Motor neuron (in vitro differentiated cells): ENCODE measurements around the gene SCMH1. TPM values are rescaled to one million over a fixed set of nuclear protein-coding genes. Genes with fewer than 3 reads are reported as not detected.
"Not testable (repeated sequence)": the region's sequence is repeated elsewhere in the genome, so short reads cannot be mapped to it uniquely, and the experiment has no call there.

Experiments used
- ATAC-seq, 8 experiments: fragments of 200-7000 bp; cut with Tn5 transposase; replicated peaks in 6 of 8; 2 replicates each; pipeline ENCODE4 v1.8.0; 2021; ENCODE audit warnings: mild to moderate bottlenecking in 8 of 8, moderate library complexity in 8 of 8
- H3K27ac ChIP-seq, 2 donors: fragments of 250-450 bp; sonication (Bioruptor Pico); 2 replicates each; pipeline ENCODE4 v1.9.0; 2021; ENCODE audit warnings: antibody characterized with exemption in 2 of 2, mild to moderate bottlenecking in 2 of 2, moderate library complexity in 1 of 2
- H3K4me1 ChIP-seq, 2 donors: fragments of 250-450 bp; sonication (Bioruptor Pico); replicated peaks in 1 of 2; 2 replicates each; pipeline ENCODE4 v1.6.1; 2021; ENCODE audit warnings: antibody characterized with exemption in 2 of 2, mild to moderate bottlenecking in 2 of 2, moderate library complexity in 1 of 2
- H3K4me3 ChIP-seq, 5 donors: fragments of 250-450 bp; sonication (Bioruptor Pico); 2 replicates each; pipeline ENCODE4 v1.9.0; 2021; ENCODE audit warnings: antibody characterized with exemption in 5 of 5, mild to moderate bottlenecking in 5 of 5, moderate library complexity in 4 of 5
- WGBS, 10 experiments: fragments of 450-650 bp; shearing (Covaris generic); methylation state at CpG; one replicate each; pipeline ENCODE4 v1.0.0; 2022; 5-methylcytosine and 5-hydroxymethylcytosine counted together
- in situ Hi-C, 9 experiments: fragments of 400-800 bp; cut with MboI; loops; one replicate each; pipeline ENCODE4 v1.15.0; 2021; ENCODE audit warnings: low sequenced_read_pairs in 9 of 9, low pct_unique_long_range_greater_than_20kb in 2 of 9; ENCODE audit not compliant: unreplicated experiment in 9 of 9
- total RNA-seq, 8 experiments: library from RNA; unstranded; fragments of 300-600 nt; gene quantifications; 2 replicates each; pipeline versions ENCODE4 v1.2.3 to v1.2.4, GENCODE V29; 2022

SCMH1 gene
- total RNA-seq, 8 experiments from 2014 or later = 8.8 to 40.9 (median 30.1) TPM

GRCh38 chr1:41277371-41277975 is 35.4 kb upstream of the SCMH1 start:
- WGBS, 10 experiments = 60 to 82% (median 68%) methylated on average over 1 to 10 of the region's 12 CpGs; no CpG with 5 or more reads in 2 of the 10 experiments
- peak overlapping the region in 1 of 2 donors; percentile 7 for H3K27ac ChIP-seq
- in situ Hi-C loops = loop anchor here in 7 of 9 experiments (25.0 kb wide), 1 partner anchor 135 kb away; no protein-coding TSS in a partner anchor
- peaks cover 6 to 13% of the 10 kb centered on the region in 2 donors for H3K4me1 ChIP-seq
- ATAC-seq = peak in 5 of 8 experiments; percentile 76 to 96 (median 96)
- no peak overlapping the region for H3K4me3 ChIP-seq

GRCh38 chr1:41275831-41276230 is 33.7 kb upstream of the SCMH1 start:
- 61 to 94% (median 88%) methylated on average over 2 to 9 of the region's 9 CpGs; no CpG with 5 or more reads in 2 of the 10 experiments for WGBS, 10 experiments
- no peak for ATAC-seq
- in situ Hi-C loops = loop anchor here in 7 of 9 experiments (25.0 kb wide), 1 partner anchor 136 kb away; no protein-coding TSS in a partner anchor
- peaks cover 8 to 17% of the 10 kb centered on the region in 2 donors for H3K4me1 ChIP-seq
- no peak overlapping the region for H3K27ac ChIP-seq
- H3K4me3 ChIP-seq = no peak overlapping the region

GRCh38 chr1:41274752-41275545 is 32.8 kb upstream of the SCMH1 start:
- ATAC-seq = peak in 2 of 8 experiments; percentile 82 to 96

DNA sequence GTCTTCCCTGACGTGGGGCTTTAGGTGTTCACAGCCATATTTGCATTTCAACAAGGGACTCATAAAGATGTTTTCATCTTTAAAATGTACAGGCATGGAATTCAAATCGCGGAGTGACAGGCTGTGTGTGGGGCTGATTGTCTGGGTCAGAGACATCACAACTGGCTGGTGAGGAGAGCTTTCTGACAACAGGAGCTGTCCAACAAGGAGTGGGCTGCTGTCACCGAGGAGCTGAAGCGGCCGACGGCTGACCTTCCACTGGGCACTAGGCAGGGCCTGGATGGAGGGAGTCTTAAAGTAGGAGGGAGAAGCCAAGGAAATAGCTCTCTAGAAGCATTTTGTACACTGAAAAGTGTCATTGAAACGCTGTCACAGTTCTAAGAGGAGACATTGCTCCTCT is 30.5 kb upstream of the SCMH1 start:
- Histone ChIP-seq H3K4me3 (no peak overlapping the region), H3K4me1 (peaks cover 11 to 13% of the 10 kb centered on the region in 2 donors), H3K27ac (no peak overlapping the region)
- 0 to 76% (median 64%) methylated on average over 1 to 8 of the region's 8 CpGs; no CpG with 5 or more reads in 1 of the 10 experiments for WGBS, 10 experiments
- peak in 1 of 8 experiments; percentile 15 for ATAC-seq
- in situ Hi-C loops = no loop called here

More at GRCh38 chr1:41274752-41275545, 32.8 kb upstream of the SCMH1 start:
- Histone ChIP-seq H3K4me1 (peaks cover 8 to 17% of the 10 kb centered on the region in 2 donors), H3K4me3 (no peak overlapping the region), H3K27ac (no peak overlapping the region)
- 0 to 78% (median 55%) methylated on average over 2 to 7 of the region's 7 CpGs; no CpG with 5 or more reads in 1 of the 10 experiments for WGBS, 10 experiments
- in situ Hi-C loops = loop anchor here in 7 of 9 experiments (25.0 kb wide), 1 partner anchor 137 kb away; no protein-coding TSS in a partner anchor

GRCh38 chr1:41268154-41268770 is 26.2 kb upstream of the SCMH1 start:
- Histone ChIP-seq H3K4me3 (no peak overlapping the region), H3K27ac (no peak overlapping the region), H3K4me1 (peaks cover 8% of the 10 kb centered on the region in 2 donors)
- in situ Hi-C loops = no loop called here
- ATAC-seq = peak; percentile 89 to 95 (median 94)
- WGBS, 10 experiments = 0 to 100% (median 16%) methylated on average over 1 to 8 of the region's 8 CpGs; no CpG with 5 or more reads in 1 of the 10 experiments

GRCh38 chr1:41261926-41262618 is 20.0 kb upstream of the SCMH1 start:
- WGBS, 10 experiments = 43 to 100% (median 72%) methylated on average over 1 to 3 of the region's 3 CpGs; no CpG with 5 or more reads in 2 of the 10 experiments
- H3K4me1 ChIP-seq = no peaks in the 10 kb centered on the region
- no peak for ATAC-seq
- H3K4me3 ChIP-seq = no peak overlapping the region
- H3K27ac ChIP-seq = no peak overlapping the region
- in situ Hi-C loops = no loop called here

DNA sequence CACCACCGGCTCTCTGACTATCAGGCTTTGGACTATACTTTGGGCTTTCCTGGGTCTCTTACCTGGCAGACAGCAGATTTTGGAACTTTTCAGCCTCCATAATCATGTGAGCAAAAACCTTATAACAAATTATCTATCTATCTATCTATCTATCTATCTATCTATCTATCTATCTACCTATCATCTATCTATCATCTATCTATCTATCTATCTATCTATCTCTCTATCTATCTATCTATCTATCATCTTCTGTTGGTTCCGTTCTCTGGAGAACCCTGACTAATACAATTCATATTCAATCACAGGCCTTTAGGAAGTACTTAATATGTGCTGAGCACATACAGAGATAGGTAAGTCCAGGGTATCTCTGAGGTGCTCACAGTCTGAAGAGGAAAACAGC is 18.7 kb upstream of the SCMH1 start:
- H3K4me1 ChIP-seq = no peaks in the 10 kb centered on the region
- no peak for ATAC-seq
- H3K4me3 ChIP-seq = no peak overlapping the region
- WGBS, 10 experiments = 60 to 96% (median 84%) methylated on average over 1 to 2 of the region's 2 CpGs
- in situ Hi-C loops = no loop called here
- H3K27ac ChIP-seq = no peak overlapping the region

DNA sequence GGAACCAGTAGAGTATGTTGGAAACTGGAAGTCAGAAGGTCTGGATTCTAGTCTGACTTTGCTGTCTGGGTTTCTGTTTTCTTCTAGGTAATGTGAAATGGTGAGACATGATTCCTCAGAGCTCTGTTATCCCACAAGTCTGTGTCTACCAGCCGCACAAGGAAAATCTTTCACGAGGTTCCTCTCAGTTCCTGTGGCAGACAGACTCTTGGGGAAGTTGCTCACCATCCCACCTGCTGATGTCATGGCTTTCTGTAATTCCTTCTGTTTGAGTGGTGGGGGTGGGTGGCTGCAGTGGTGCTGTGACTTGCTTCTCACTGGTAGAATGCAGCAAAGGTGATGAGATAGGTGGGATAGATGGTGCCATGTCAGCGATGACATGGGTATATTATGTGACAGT is 17.1 kb upstream of the SCMH1 start:
- 80 to 92% (median 92%) methylated on average over 2 to 3 of the region's 3 CpGs; no CpG with 5 or more reads in 5 of the 10 experiments for WGBS, 10 experiments
- in situ Hi-C loops = no loop called here

DNA sequence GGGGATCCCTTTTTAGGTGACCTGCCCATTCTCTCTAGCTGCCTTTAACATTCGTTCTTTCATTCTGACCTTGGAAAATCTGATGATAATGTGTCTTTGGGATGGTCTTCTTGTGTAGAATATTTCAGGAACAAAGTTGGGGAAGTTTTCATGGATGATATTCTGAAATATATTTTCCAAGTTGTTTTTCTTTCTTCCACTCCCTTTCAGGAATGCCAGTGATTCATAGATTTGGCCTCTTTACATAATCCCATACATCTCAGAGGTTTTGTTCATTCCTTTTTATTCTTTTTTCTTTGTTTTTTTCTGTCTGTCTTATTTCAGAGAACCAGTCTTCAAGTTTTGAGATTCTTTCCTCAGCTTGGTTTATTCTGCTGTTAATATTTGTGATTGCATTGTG is 13.9 kb upstream of the SCMH1 start:
- in situ Hi-C loops = no loop called here
- Histone ChIP-seq H3K4me1 (no peaks in the 10 kb centered on the region), H3K4me3 (no peak overlapping the region), H3K27ac (no peak overlapping the region)
- 10 to 83% (median 77%) methylated on average over 1 of the region's 1 CpG; no CpG with 5 or more reads in 1 of the 10 experiments for WGBS, 10 experiments
- ATAC-seq = no peak

More for the DNA sequence above, 17.1 kb upstream of the SCMH1 start:
- no peak overlapping the region for H3K4me3 ChIP-seq
- no peak overlapping the region for H3K27ac ChIP-seq
- ATAC-seq = no peak
- H3K4me1 ChIP-seq = no peaks in the 10 kb centered on the region

DNA sequence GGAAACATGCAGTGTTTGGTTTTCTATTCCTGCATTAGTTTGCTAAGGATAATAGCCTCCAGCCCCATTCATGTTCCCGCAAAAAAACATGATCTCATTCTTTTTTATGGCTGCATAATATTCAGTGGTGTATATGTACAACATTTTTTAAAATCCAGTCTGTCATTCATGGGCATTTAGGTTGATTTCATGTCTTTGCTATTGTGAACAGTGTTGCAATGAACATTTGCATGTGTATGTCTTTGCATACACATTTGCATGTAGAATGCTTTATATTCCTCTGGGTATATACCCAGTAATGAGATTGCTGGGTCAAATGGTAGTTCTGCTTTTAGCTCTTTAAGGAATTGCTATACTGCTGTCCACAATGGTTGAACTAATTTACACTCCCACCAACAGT is 9.0 kb upstream of the SCMH1 start:
- H3K4me3 ChIP-seq, H3K4me1 ChIP-seq, in situ Hi-C loops, H3K27ac ChIP-seq: not testable (repeated sequence)
- peak in 3 of 8 experiments; percentile 64 to 86 (median 69) for ATAC-seq
- WGBS, 10 experiments = 0 to 89% (median 78%) methylated on average over 1 of the region's 1 CpG; no CpG with 5 or more reads in 3 of the 10 experiments

GRCh38 chr1:41249319-41249718 is 7.2 kb upstream of the SCMH1 start:
- in situ Hi-C loops = loop anchor here in 1 of 9 experiments (25.0 kb wide), 1 partner anchor 212 kb away; no protein-coding TSS in a partner anchor
- 20 to 90% (median 67%) methylated on average over 1 to 5 of the region's 5 CpGs for WGBS, 10 experiments
- no peak for ATAC-seq

GRCh38 chr1:41246568-41246967 is 4.5 kb upstream of the SCMH1 start:
- in situ Hi-C loops = loop anchor here in 1 of 9 experiments (25.0 kb wide), 1 partner anchor 209 kb away; no protein-coding TSS in a partner anchor
- no peak overlapping the region for H3K27ac ChIP-seq
- no peak for ATAC-seq
- 0 to 67% (median 50%) methylated on average over 1 of the region's 1 CpG; no CpG with 5 or more reads in 1 of the 10 experiments for WGBS, 10 experiments
- no peak overlapping the region for H3K4me3 ChIP-seq
- peaks cover 10 to 11% of the 10 kb centered on the region in 2 donors for H3K4me1 ChIP-seq

More at GRCh38 chr1:41249319-41249718, 7.2 kb upstream of the SCMH1 start:
- no peak overlapping the region for H3K4me3 ChIP-seq
- H3K4me1 ChIP-seq = no peaks in the 10 kb centered on the region
- H3K27ac ChIP-seq = no peak overlapping the region
